ENCODE data around the gene CTCF. TPM values are rescaled to one million over a fixed set of nuclear protein-coding genes. Genes with fewer than 3 reads are reported as not detected.

CTCF gene
- total and polyA plus RNA-seq, 10 of the 15 experiments (the other 5 are each of a cell fraction or from before 2014, with no cell fraction given) = 9.1 to 55.0 (median 41.8) TPM

- ChIA-PET SMC1A (ENCODE audit: uncharacterized antibody, unreplicated experiment) (no interaction called here), CTCF (interaction anchor here (3.6 kb wide), 1 partner anchor 28 kb away, joined by 12 read pairs; no protein-coding TSS in a partner anchor), POLR2A (interaction anchor here (1.1 kb wide), 1 partner anchor 28 kb away, joined by 3 read pairs; no protein-coding TSS in a partner anchor), RAD21 (ENCODE audit: unreplicated experiment) (interaction anchor here (3.9 kb wide), 1 partner anchor 95 kb away, joined by 14 read pairs; the partner anchor contains the start of gene CARMIL2)
- Histone ChIP-seq H3K27ac (ENCODE audit: control insufficient read depth, insufficient read depth) (no peak overlapping the region; the same call in 1 of the 2 replicates), H3K4me2 (ENCODE audit: control insufficient read depth, insufficient read depth) (no peak overlapping the region), H4K20me1 (ENCODE audit: control insufficient read depth, insufficient read depth) (no peaks in the 10 kb centered on the region), H3K79me2 (ENCODE audit: control insufficient read depth, insufficient read depth, low read length) (no peaks in the 10 kb centered on the region), H3K36me3 (ENCODE audit: control insufficient read depth in 2 of 2, insufficient read depth in 2 of 2, low read length in 1 of 2) (peaks cover 4 to 7% of the 10 kb centered on the region in 2 experiments; a peak in 3 of 4 replicates), H3K4me3 (no peak overlapping the region), H3K9me3 (replicated peaks; ENCODE audit: control insufficient read depth, insufficient read depth, low read length) (no peaks in the 10 kb centered on the region), H2AFZ (ENCODE audit: control insufficient read depth, low read depth, low read length) (no peak overlapping the region), H3K27me3 (replicated peaks in 1 of 2; ENCODE audit: control insufficient read depth in 2 of 2, insufficient read depth in 2 of 2, low read length in 1 of 2) (no peaks in the 10 kb centered on the region), H3K4me1 (ENCODE audit: control insufficient read depth, insufficient read depth, low read length) (peaks cover 46% of the 10 kb centered on the region), H3K9ac (ENCODE audit: control insufficient read depth, insufficient read depth, low read length) (no peak overlapping the region)
- BruUV-seq (replicated peaks) = no TSS peak
- FAIRE-seq (no peak), DNase-seq (ENCODE audit: low read depth, low spot score) (no peak), ATAC-seq (no peak)
- in situ Hi-C loops (cut with MboI) = loop anchor here (5.0 kb wide), 1 partner anchor 93 kb away; no protein-coding TSS in a partner anchor
- WGBS (ENCODE audit: insufficient coverage, insufficient replicate concordance, low lambda C conversion rate, missing lambda C conversion rate) = 54% methylated on average over 4 of the region's 4 CpGs
- intact Hi-C loops (cut with micrococcal nuclease; ENCODE audit: unreplicated experiment) = no loop called here
- no peak for TF ChIP-seq FOXK2 (IDR thresholded peaks at IDR 0.05)
- no peak for TF ChIP-seq BCLAF1 (IDR thresholded peaks at IDR 0.05)
- TF ChIP-seq NBN (IDR thresholded peaks at IDR 0.05) = no peak
- TF ChIP-seq FOS (IDR thresholded peaks at IDR 0.05; ENCODE audit: borderline replicate concordance, extremely low read depth, insufficient read length) = no peak
- TF ChIP-seq NKRF (conservative IDR thresholded peaks at IDR 0.05) = no peak
- no peak for TF ChIP-seq NFYB (IDR thresholded peaks at IDR 0.05; ENCODE audit: insufficient read depth, low read depth, low read length)
- no peak for TF ChIP-seq STAT1 (conservative IDR thresholded peaks at IDR 0.05)
- no peak for TF ChIP-seq ZBTB40 (IDR thresholded peaks at IDR 0.05; ENCODE audit: borderline replicate concordance)
- TF ChIP-seq EGR1 (IDR thresholded peaks at IDR 0.05; ENCODE audit: borderline replicate concordance in 1 of 2, low read depth in 2 of 2, low read length in 2 of 2) = no peak
- no peak for TF ChIP-seq NR2F1 (conservative IDR thresholded peaks at IDR 0.05)
- no peak for TF ChIP-seq E2F8 (IDR thresholded peaks at IDR 0.05; ENCODE audit: low read depth, partially characterized antibody)
- no peak for TF ChIP-seq ESRRA (IDR thresholded peaks at IDR 0.05; ENCODE audit: low read length)
These were observed 13.1 kb upstream of the CTCF start for GRCh38 chr16:67549240-67549639.
